Mucosa of descending colon (tissue), 3 donors: ENCODE results near the gene ASL. TPM values are rescaled to one million over a fixed set of nuclear protein-coding genes. Genes with fewer than 3 reads are reported as not detected.

Experiments used
- ATAC-seq: fragments of 200-7000 bp; cut with Tn5 transposase; one replicate; pipeline ENCODE4 v1.9.1; 2020; ENCODE audit warnings: mild to moderate bottlenecking, moderate library complexity
- DNase-seq, 3 donors: peaks; one replicate each; pipeline ENCODE4 v3.0.0-alpha.2; 2020
- H3K36me3 ChIP-seq: fragments of 200-600 bp; one replicate; pipeline ENCODE4 v1.8.0; 2021; ENCODE audit warnings: low read depth, mild to moderate bottlenecking
- H3K4me1 ChIP-seq: fragments of 200-600 bp; one replicate; pipeline ENCODE4 v1.8.0; 2021; ENCODE audit warnings: low read depth, mild to moderate bottlenecking
- H3K4me3 ChIP-seq: fragments of 200-600 bp; one replicate; pipeline ENCODE4 v1.8.0; 2021; ENCODE audit warnings: mild to moderate bottlenecking
- H3K9me3 ChIP-seq: fragments of 200-600 bp; one replicate; pipeline ENCODE4 v1.8.0; 2021; ENCODE audit warnings: mild to moderate bottlenecking
- intact Hi-C, 2 donors: fragments of 100-400 bp; cut with DNase I in 1 of 2; cut with micrococcal nuclease in 1 of 2; formaldehyde crosslinking; loops; one replicate each; pipeline versions ENCODE4 v1.11.0 to v1.11.1; 2022; cut with DNase I, micrococcal nuclease
- total RNA-seq, 3 donors: library from RNA; stranded (reverse); fragmentation: NEBNext Ultra II Directional in 2 of 3; extraction: Animal tissue kit (Norgen Biotek cat#: 25700) in 2 of 3; gene quantifications; one replicate each; pipeline versions ENCODE4 v1.2.1 to v1.2.4, GENCODE V29; 2021 to 2023
- TF ChIP-seq, protein P1 (sequence below): fragments of 200-600 bp; IDR thresholded peaks from one replicate; pipeline ENCODE4 v1.8.0; 2022; ENCODE audit warnings: antibody characterized with exemption, mild to moderate bottlenecking
- donor health status: DM: no; HTN: no; CAD: no; lungs with moderate emphysema.
- donor health status: DM: no; HTN: no; CAD: no.
- donor health status: DM: no; HTN: yes; CAD: no.

ASL gene
- total RNA-seq, 3 donors from 2014 or later, result 70.5 to 145 (median 129) TPM

DNA sequence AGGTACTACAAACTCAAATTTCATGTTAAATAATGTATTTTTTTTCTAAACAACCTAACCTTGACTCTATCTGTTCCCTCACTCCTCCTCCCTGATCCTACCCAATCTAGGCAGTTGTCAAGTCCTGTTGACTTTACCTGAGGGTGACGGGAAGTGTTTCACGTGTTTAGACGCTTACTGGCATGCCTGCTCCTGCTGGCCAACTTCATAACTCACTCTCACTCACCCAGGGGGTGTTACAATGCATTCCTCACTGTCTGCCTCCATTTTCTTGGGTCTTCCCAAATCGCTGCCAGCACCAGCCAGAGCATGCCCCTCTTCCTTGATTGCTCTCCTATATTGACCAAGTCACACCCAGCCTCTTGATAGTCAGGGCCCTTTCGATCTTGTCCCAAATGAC is 67.4 kb downstream of the ASL start:
- DNase-seq (no peak), ATAC-seq (no peak)
- H3K4me3 ChIP-seq, result no peak overlapping the region
- peaks cover 3% of the 10 kb centered on the region for H3K4me1 ChIP-seq
- intact Hi-C loops, result no loop called here
- H3K36me3 ChIP-seq, result no peaks in the 10 kb centered on the region
- no peaks in the 10 kb centered on the region for H3K9me3 ChIP-seq
- TF ChIP-seq, protein P1, sequence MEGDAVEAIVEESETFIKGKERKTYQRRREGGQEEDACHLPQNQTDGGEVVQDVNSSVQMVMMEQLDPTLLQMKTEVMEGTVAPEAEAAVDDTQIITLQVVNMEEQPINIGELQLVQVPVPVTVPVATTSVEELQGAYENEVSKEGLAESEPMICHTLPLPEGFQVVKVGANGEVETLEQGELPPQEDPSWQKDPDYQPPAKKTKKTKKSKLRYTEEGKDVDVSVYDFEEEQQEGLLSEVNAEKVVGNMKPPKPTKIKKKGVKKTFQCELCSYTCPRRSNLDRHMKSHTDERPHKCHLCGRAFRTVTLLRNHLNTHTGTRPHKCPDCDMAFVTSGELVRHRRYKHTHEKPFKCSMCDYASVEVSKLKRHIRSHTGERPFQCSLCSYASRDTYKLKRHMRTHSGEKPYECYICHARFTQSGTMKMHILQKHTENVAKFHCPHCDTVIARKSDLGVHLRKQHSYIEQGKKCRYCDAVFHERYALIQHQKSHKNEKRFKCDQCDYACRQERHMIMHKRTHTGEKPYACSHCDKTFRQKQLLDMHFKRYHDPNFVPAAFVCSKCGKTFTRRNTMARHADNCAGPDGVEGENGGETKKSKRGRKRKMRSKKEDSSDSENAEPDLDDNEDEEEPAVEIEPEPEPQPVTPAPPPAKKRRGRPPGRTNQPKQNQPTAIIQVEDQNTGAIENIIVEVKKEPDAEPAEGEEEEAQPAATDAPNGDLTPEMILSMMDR, result no peak

Other genes with a start within 250 kb of the ASL start
- 10 to 100 TPM; 18.0 to 25.6 (median 22.2) TPM for gene VKORC1L1, start 202.7 kb upstream of the ASL start, total RNA-seq
- 10 to 100 TPM; 55.9 to 82.1 (median 74.3) TPM for gene GUSB, start 93.6 kb upstream of the ASL start, total RNA-seq
- 10 to 100 TPM; 37.3 to 43.9 (median 43.1) TPM for gene CRCP, start 39.0 kb downstream of the ASL start, total RNA-seq
- gene TPST1, start 129.5 kb downstream of the ASL start, total RNA-seq, result 10 to 100 TPM in 1 of 3 donors, 1 to 10 TPM in 2; 3.5 to 15.0 (median 8.5) TPM